GM04503 (cell line): ENCODE data around the gene PHB1.
"Not testable (repeated sequence)": the region's sequence is repeated elsewhere in the genome, so short reads cannot be mapped to it uniquely, and the experiment has no call there.

Source experiments
- DNase-seq: peaks from one replicate; pipeline ENCODE4 v3.0.0-alpha.2; 2012; ENCODE audit warnings: low read depth

The PHB1 gene

GRCh38 chr17:49439673-49440571 lies 25.2 kb upstream of the PHB1 start:
- DNase-seq = no peak

- DNase-seq = no peak
Observed at GRCh38 chr17:49439305-49439672, 24.6 kb upstream of the PHB1 start.

- no peak for DNase-seq
Observed at GRCh38 chr17:49438436-49439278, 24.0 kb upstream of the PHB1 start.

- no peak for DNase-seq
Observed at GRCh38 chr17:49437696-49438435, 23.2 kb upstream of the PHB1 start.

- DNase-seq = no peak
Observed at GRCh38 chr17:49436174-49436573, 21.5 kb upstream of the PHB1 start.

- no peak for DNase-seq
Observed at GRCh38 chr17:49435671-49436029, 21.0 kb upstream of the PHB1 start.

GRCh38 chr17:49434821-49435670 lies 20.4 kb upstream of the PHB1 start:
- no peak for DNase-seq

- no peak for DNase-seq
Observed at GRCh38 chr17:49433000-49433694, 18.5 kb upstream of the PHB1 start.

- no peak for DNase-seq
Observed at GRCh38 chr17:49431743-49432142, 17.1 kb upstream of the PHB1 start.

GRCh38 chr17:49425004-49425286 lies 10.3 kb upstream of the PHB1 start:
- DNase-seq = no peak

- not testable (repeated sequence) for DNase-seq
Observed at GRCh38 chr17:49424276-49425003, 9.8 kb upstream of the PHB1 start.

- no peak for DNase-seq
Observed at GRCh38 chr17:49422714-49423113, 8.0 kb upstream of the PHB1 start.

GRCh38 chr17:49419761-49420160 lies 5.1 kb upstream of the PHB1 start:
- not testable (repeated sequence) for DNase-seq

- DNase-seq = not testable (repeated sequence)
Observed at GRCh38 chr17:49418754-49419740, 4.4 kb upstream of the PHB1 start.

GRCh38 chr17:49414271-49414621 lies 436 bp downstream of the PHB1 start:
- DNase-seq = no peak

GRCh38 chr17:49409066-49409465 lies 5.6 kb downstream of the PHB1 start:
- no peak for DNase-seq

- DNase-seq = no peak
Observed at GRCh38 chr17:49407981-49408501, 6.6 kb downstream of the PHB1 start.

- DNase-seq = no peak
Observed at GRCh38 chr17:49407086-49407485, 7.6 kb downstream of the PHB1 start.

GRCh38 chr17:49406421-49407061 lies 8.1 kb downstream of the PHB1 start:
- DNase-seq = no peak
